Neural cell (in vitro differentiated cells): ENCODE measurements around the gene PPOX.

Experiments used
- EZH2 ChIP-seq: fragments of 200-600, 300-800 bp; shearing (Covaris generic), sonication (generic); IDR thresholded peaks from 2 replicates; pipeline ENCODE4 v1.6.1; 2014; ENCODE audit warnings: antibody characterized with exemption, low read length, borderline replicate concordance, mild to moderate bottlenecking; ENCODE audit not compliant: insufficient read depth, poor library complexity, severe bottlenecking
- POLR2AphosphoS5 ChIP-seq: IDR thresholded peaks from 2 replicates; pipeline ENCODE4 v1.6.1; 2012
- SMC3 ChIP-seq: fragments of 450-650 bp; conservative IDR thresholded peaks from 2 replicates; pipeline ENCODE4 v1.6.1; 2014; ENCODE audit warnings: antibody characterized with exemption, mild to moderate bottlenecking, moderate library complexity; ENCODE audit not compliant: poor library complexity
- TAF1 ChIP-seq: IDR thresholded peaks from 2 replicates; pipeline ENCODE4 v1.6.1; 2012; ENCODE audit warnings: low read depth
- TF ChIP-seq, protein P1 (sequence below): fragments of 450-650 bp; IDR thresholded peaks from 2 replicates; pipeline ENCODE4 v1.5.1; 2014; ENCODE audit warnings: antibody characterized with exemption, mild to moderate bottlenecking, moderate library complexity; ENCODE audit not compliant: poor library complexity, severe bottlenecking

DNA sequence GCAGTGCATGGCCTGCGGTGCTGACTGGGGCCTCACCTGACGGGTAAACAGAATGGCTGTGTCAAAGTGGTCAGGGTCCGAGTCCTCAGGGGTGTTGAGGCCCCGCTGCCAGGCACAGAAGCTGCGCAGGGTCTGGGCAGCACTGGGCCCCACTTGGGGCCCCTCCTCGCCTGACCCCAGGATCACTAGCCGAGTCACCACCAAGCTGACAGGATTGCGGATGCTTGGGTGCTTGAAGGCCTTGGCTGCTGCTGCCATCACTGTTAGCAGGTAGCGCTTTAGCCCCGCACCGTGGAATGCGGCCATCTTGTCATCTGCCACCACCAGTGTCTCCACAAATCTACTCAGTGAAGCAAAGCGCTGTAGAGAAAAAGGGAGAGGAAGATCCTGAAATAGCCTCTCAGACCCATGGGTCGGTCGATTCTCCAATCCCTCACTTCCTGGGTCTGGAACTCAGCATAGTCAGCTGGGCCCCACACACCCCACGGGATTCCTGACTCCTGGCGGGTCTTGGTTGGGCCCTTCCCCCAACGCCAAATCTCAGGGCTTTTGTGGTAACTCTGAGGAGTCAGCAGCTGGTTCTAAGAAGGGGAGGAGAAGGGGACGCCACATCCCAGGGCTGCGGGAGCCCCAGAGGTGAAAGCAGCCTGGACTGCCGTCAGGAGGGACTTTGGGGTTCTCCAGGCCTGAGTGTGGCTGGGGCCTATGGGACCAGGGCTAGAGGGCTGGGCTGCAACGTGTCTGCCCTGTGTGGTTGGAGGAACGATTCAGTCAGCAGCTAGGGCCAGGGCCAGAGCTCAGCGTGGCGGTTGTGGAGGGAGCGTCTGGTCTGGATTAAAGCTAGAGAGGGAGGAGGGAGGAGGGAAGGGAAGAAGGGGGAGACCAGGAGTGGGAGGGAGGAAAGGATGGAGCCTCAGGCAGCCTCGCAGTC lies 30.6 kb downstream of the PPOX start:
- TF ChIP-seq, protein P1, sequence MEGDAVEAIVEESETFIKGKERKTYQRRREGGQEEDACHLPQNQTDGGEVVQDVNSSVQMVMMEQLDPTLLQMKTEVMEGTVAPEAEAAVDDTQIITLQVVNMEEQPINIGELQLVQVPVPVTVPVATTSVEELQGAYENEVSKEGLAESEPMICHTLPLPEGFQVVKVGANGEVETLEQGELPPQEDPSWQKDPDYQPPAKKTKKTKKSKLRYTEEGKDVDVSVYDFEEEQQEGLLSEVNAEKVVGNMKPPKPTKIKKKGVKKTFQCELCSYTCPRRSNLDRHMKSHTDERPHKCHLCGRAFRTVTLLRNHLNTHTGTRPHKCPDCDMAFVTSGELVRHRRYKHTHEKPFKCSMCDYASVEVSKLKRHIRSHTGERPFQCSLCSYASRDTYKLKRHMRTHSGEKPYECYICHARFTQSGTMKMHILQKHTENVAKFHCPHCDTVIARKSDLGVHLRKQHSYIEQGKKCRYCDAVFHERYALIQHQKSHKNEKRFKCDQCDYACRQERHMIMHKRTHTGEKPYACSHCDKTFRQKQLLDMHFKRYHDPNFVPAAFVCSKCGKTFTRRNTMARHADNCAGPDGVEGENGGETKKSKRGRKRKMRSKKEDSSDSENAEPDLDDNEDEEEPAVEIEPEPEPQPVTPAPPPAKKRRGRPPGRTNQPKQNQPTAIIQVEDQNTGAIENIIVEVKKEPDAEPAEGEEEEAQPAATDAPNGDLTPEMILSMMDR: no peak
- TF ChIP-seq EZH2 (no peak), POLR2AphosphoS5 (no peak), SMC3 (no peak), TAF1 (no peak)
